NCI-H69 (cell line): Measurements from ENCODE around the gene ATN1.
A peak's percentile ranks its signal among the peaks of the same experiment; 100 is the strongest.
"Not testable (repeated sequence)": the region's sequence is repeated elsewhere in the genome, so short reads cannot be mapped to it uniquely, and the experiment has no call there.

Experiments
- DNase-seq: peaks from one replicate; lab custom pipeline; 2025; lab: John Stamatoyannopoulos, UW

ATN1 gene

GRCh38 chr12:6927379-6928021, at the start of gene ATN1:
Gene ATN1, plus strand, starts transcription at chr12:6927959. Its CDS starts 6,043 bp downstream, at chr12:6934002.
- peak; percentile 92 for DNase-seq

GRCh38 chr12:6879824-6880223, 47.9 kb upstream of the ATN1 start:
- DNase-seq = not testable (repeated sequence)

- DNase-seq = no peak
Measured at GRCh38 chr12:6883252-6883651, 44.5 kb upstream of the ATN1 start.

- no peak for DNase-seq
Measured at GRCh38 chr12:6883683-6884082, 44.1 kb upstream of the ATN1 start.

- no peak for DNase-seq
Measured at GRCh38 chr12:6884539-6884938, 43.2 kb upstream of the ATN1 start.

- DNase-seq = not testable (repeated sequence)
Measured at GRCh38 chr12:6886206-6886999, 41.4 kb upstream of the ATN1 start.

- no peak for DNase-seq
Measured at GRCh38 chr12:6887460-6887859, 40.3 kb upstream of the ATN1 start.

GRCh38 chr12:6888360-6888759, 39.4 kb upstream of the ATN1 start:
- DNase-seq = no peak

GRCh38 chr12:6888794-6889193, 39.0 kb upstream of the ATN1 start:
- not testable (repeated sequence) for DNase-seq

GRCh38 chr12:6889775-6890573, 37.8 kb upstream of the ATN1 start:
- not testable (repeated sequence) for DNase-seq

- peak; percentile 99 for DNase-seq
Measured at GRCh38 chr12:6890789-6891645, 36.7 kb upstream of the ATN1 start.

GRCh38 chr12:6891646-6892001, 36.1 kb upstream of the ATN1 start:
- no peak for DNase-seq

- DNase-seq = not testable (repeated sequence)
Measured at GRCh38 chr12:6892683-6893082, 35.1 kb upstream of the ATN1 start.

GRCh38 chr12:6894321-6894720, 33.4 kb upstream of the ATN1 start:
- DNase-seq = no peak

GRCh38 chr12:6896846-6897435, 30.8 kb upstream of the ATN1 start:
- no peak for DNase-seq

GRCh38 chr12:6899427-6899826, 28.3 kb upstream of the ATN1 start:
- no peak for DNase-seq

- DNase-seq = peak; percentile 97
Measured at GRCh38 chr12:6899837-6900519, 27.8 kb upstream of the ATN1 start.

- DNase-seq = no peak
Measured at GRCh38 chr12:6902448-6902847, 25.3 kb upstream of the ATN1 start.

GRCh38 chr12:6903722-6904121, 24.0 kb upstream of the ATN1 start:
- no peak for DNase-seq
